Endothelial cell of umbilical vein (primary cell): ENCODE measurements around the gene EMC6. TPM values are rescaled to one million over a fixed set of nuclear protein-coding genes. Genes with fewer than 3 reads are reported as not detected.

Source experiments
- BruUV-seq: library from RNA; stranded (reverse); fragments of 400-500 nt; replicated peaks from 2 replicates; lab custom pipeline; 2021; lab: Mats Ljungman, UMichigan
- CTCF ChIA-PET: fragments of 300-600, 350-600 bp; sonication (Branson Sonifier 250); formaldehyde crosslinking; loops from one replicate; lab custom pipeline; 2021; ENCODE audit warnings: antibody characterized with exemption, inconsistent platforms; lab: Charles Lee
- POLR2A ChIA-PET: fragments of 300-600, 350-600 bp; sonication (Branson Sonifier 250); formaldehyde crosslinking; loops from one replicate; lab custom pipeline; 2021; ENCODE audit warnings: antibody characterized with exemption, inconsistent platforms; lab: Charles Lee
- DNase-seq: peaks from one replicate; pipeline ENCODE4 v3.0.0-alpha.2; 2011; ENCODE audit warnings: low read depth, low spot score
- FAIRE-seq: peaks from 2 replicates; lab custom pipeline; 2011; peaks lifted over from hg19 to GRCh38; lab: Jason Lieb, UNC
- H2AFZ ChIP-seq: 2 replicates; pipeline ENCODE4 v1.6.0; 2012; ENCODE audit warnings: low read depth, low read length, control low read depth, inconsistent platforms
- H3K27ac ChIP-seq: 2 replicates; pipeline ENCODE4 v1.5.1; 2011; ENCODE audit warnings: low read depth, mild to moderate bottlenecking, control low read depth, low read length, moderate library complexity; ENCODE audit not compliant: insufficient read depth
- H3K27me3 ChIP-seq, 2 experiments: 2 replicates each; pipeline versions ENCODE4 v1.6.0 to v1.6.1; 2011; ENCODE audit warnings: low read length in 2 of 2, mixed read lengths in 1 of 2; ENCODE audit not compliant: control insufficient read depth in 2 of 2, insufficient read depth in 2 of 2
- H3K36me3 ChIP-seq, 2 experiments: 2 replicates in 1 of 2; 3 replicates in 1 of 2; pipeline ENCODE4 v1.5.1; 2011; ENCODE audit warnings: low read length in 2 of 2, mild to moderate bottlenecking in 1 of 2, moderate library complexity in 1 of 2; ENCODE audit not compliant: control insufficient read depth in 2 of 2, insufficient read depth in 2 of 2; ENCODE audit errors: extremely low read depth in 1 of 2
- H3K4me1 ChIP-seq: 3 replicates; pipeline ENCODE4 v1.5.1; 2011; ENCODE audit warnings: mild to moderate bottlenecking, low read length; ENCODE audit not compliant: control insufficient read depth, insufficient read depth; ENCODE audit errors: extremely low read depth
- H3K4me2 ChIP-seq: 2 replicates; pipeline ENCODE4 v1.6.1; 2011; ENCODE audit warnings: low read length, control low read depth, mixed read lengths; ENCODE audit not compliant: insufficient read depth
- H3K4me3 ChIP-seq, 3 experiments: fragments of 200-600 bp in 1 of 3; sonication (generic), shearing (Covaris generic) in 1 of 3; replicated peaks in 1 of 3; 2 replicates each; pipeline ENCODE4 v1.5.1; 2011 to 2016; ENCODE audit warnings: control low read depth in 3 of 3, low read length in 3 of 3, mild to moderate bottlenecking in 2 of 3, inconsistent platforms in 1 of 3, low read depth in 1 of 3, moderate library complexity in 1 of 3; ENCODE audit not compliant: insufficient read depth in 1 of 3
- H3K79me2 ChIP-seq: 2 replicates; pipeline ENCODE4 v1.6.0; 2012; ENCODE audit warnings: low read length, inconsistent platforms; ENCODE audit not compliant: control insufficient read depth, insufficient read depth
- H3K9ac ChIP-seq: replicated peaks from 2 replicates; pipeline ENCODE3; 2011; ENCODE audit warnings: low read length, control low read depth; ENCODE audit not compliant: insufficient read depth; ENCODE audit errors: extremely low read depth
- H3K9me1 ChIP-seq: replicated peaks from 3 replicates; pipeline ENCODE4 v1.6.0; 2011; ENCODE audit warnings: mild to moderate bottlenecking, low read length; ENCODE audit not compliant: control insufficient read depth, insufficient read depth; ENCODE audit errors: extremely low read depth
- H3K9me3 ChIP-seq: replicated peaks from 2 replicates; pipeline ENCODE4 v1.5.1; 2012; ENCODE audit warnings: low read length, inconsistent platforms; ENCODE audit not compliant: control insufficient read depth, insufficient read depth
- H4K20me1 ChIP-seq: replicated peaks from 2 replicates; pipeline ENCODE3; 2011; ENCODE audit warnings: mild to moderate bottlenecking, low read length; ENCODE audit not compliant: control insufficient read depth, insufficient read depth; ENCODE audit errors: extremely low read depth
- CTCF ChIP-seq, 2 donors: IDR thresholded peaks; 1 replicate in 1 of 2; 2 replicates in 1 of 2; pipeline ENCODE4 v1.5.1; 2011; ENCODE audit warnings: low read length in 2 of 2, mild to moderate bottlenecking in 2 of 2, moderate library complexity in 2 of 2, control low read depth in 1 of 2, inconsistent platforms in 1 of 2, low read depth in 1 of 2; ENCODE audit not compliant: insufficient read depth in 1 of 2; ENCODE audit errors: extremely low read depth in 1 of 2
- EZH2 ChIP-seq: IDR thresholded peaks from 2 replicates; pipeline ENCODE4 v1.6.1; 2012; ENCODE audit warnings: borderline replicate concordance, low read depth, mild to moderate bottlenecking, moderate library complexity, low read length, inconsistent platforms; ENCODE audit not compliant: severe bottlenecking
- FOS ChIP-seq: IDR thresholded peaks from 2 replicates; pipeline ENCODE4 v1.6.1; 2011; ENCODE audit warnings: mild to moderate bottlenecking, low read length, moderate library complexity, borderline replicate concordance; ENCODE audit not compliant: insufficient read depth
- GATA2 ChIP-seq: IDR thresholded peaks from 2 replicates; pipeline ENCODE4 v1.7.0; 2011; ENCODE audit warnings: low read depth, mild to moderate bottlenecking, moderate library complexity, mixed read lengths, low read length; ENCODE audit not compliant: insufficient read length, insufficient read depth
- JUN ChIP-seq: IDR thresholded peaks from 2 replicates; pipeline ENCODE4 v1.6.1; 2011; ENCODE audit warnings: borderline replicate concordance, low read depth; ENCODE audit not compliant: insufficient read length, insufficient read depth
- MAX ChIP-seq: IDR thresholded peaks from 2 replicates; pipeline ENCODE4 v1.6.1; 2011; ENCODE audit not compliant: insufficient read depth, insufficient read length
- MYC ChIP-seq: IDR thresholded peaks from one replicate; pipeline ENCODE4 v1.6.1; 2011; ENCODE audit warnings: mild to moderate bottlenecking, low read depth, low read length
- POLR2A ChIP-seq: IDR thresholded peaks from 2 replicates; pipeline ENCODE4 v1.6.1; 2012; ENCODE audit warnings: low read depth, mild to moderate bottlenecking, control low read depth, low read length
- POLR2AphosphoS5 ChIP-seq: IDR thresholded peaks from 2 replicates; pipeline ENCODE4 v1.6.1; 2012; ENCODE audit warnings: low read depth, mild to moderate bottlenecking, control low read depth, low read length, moderate library complexity; ENCODE audit not compliant: insufficient read depth
- dilution Hi-C: fragments of 300-500 bp; cut with MboI; formaldehyde crosslinking; loops from one replicate; pipeline ENCODE4 v1.15.0; 2019; ENCODE audit warnings: low sequenced_read_pairs; ENCODE audit not compliant: extremely low pct_ligation_motif_present
- intact Hi-C: fragments of 100-400 bp; cut with micrococcal nuclease; formaldehyde crosslinking; loops from one replicate; pipeline ENCODE4 v1.10.0; 2022
- polyA plus RNA-seq, 4 experiments: library from polyadenylated mRNA; depleted of rRNA in 3 of 4; stranded (reverse) in 3 of 4; unstranded in 1 of 4; fragments of >200 nt; gene quantifications; 2 replicates each; pipeline versions ENCODE4 v1.2.1 to v1.2.3, GENCODE V29; 2011 to 2012; ENCODE audit warnings: missing spikeins in 1 of 4
- total RNA-seq: library from RNA; stranded (reverse); gene quantifications from 2 replicates; pipeline ENCODE4 v1.2.3, GENCODE V29; 2021

EMC6 gene
- total and polyA plus RNA-seq, 2 donors (not counting 3 experiments of a cell fraction or from before 2014, with no cell fraction given) = 54.0 to 105 TPM

- DNase-seq (no peak), FAIRE-seq (no peak)
- Histone ChIP-seq H3K27ac (peak overlapping the region; percentile 79), H3K36me3 (peaks cover 5 to 10% of the 10 kb centered on the region in 2 experiments), H3K27me3 (no peaks in the 10 kb centered on the region), H3K9ac (peak overlapping the region; percentile 99), H3K4me3 (peak overlapping the region; percentile 75 to 90 (median 86)), H3K79me2 (peaks cover 47% of the 10 kb centered on the region), H3K4me2 (peak overlapping the region; percentile 94), H3K9me3 (no peaks in the 10 kb centered on the region), H2AFZ (peak overlapping the region; percentile 90), H3K9me1 (no peaks in the 10 kb centered on the region), H4K20me1 (peaks cover 3% of the 10 kb centered on the region), H3K4me1 (peaks cover 24% of the 10 kb centered on the region)
- ChIA-PET POLR2A (interaction anchor here (3.1 kb wide), 1 partner anchor 10 kb away, joined by 17 read pairs; no protein-coding TSS in a partner anchor), CTCF (no interaction called here)
- intact Hi-C loops = loop anchor here (2.0 to 5.0 kb wide), 2 partner anchors 53 to 66 kb away; partner anchors contain the start of gene HASPIN
- TF ChIP-seq POLR2AphosphoS5 = no peak
- no peak for TF ChIP-seq POLR2A
- no peak for TF ChIP-seq GATA2
- TF ChIP-seq CTCF (IDR thresholded peaks at IDR 0.05; ENCODE audit: extremely low read depth in 1 of 2, insufficient read depth in 1 of 2, low read depth in 1 of 2, low read length in 2 of 2) = no peak
- no peak for TF ChIP-seq EZH2
- TF ChIP-seq JUN = no peak
- no peak for TF ChIP-seq FOS
- TF ChIP-seq MYC = no peak
- no peak for TF ChIP-seq MAX
- BruUV-seq = TSS peak; percentile 85
- dilution Hi-C loops = no loop called here
These were observed 404 bp downstream of the EMC6 start for GRCh38 chr17:3669085-3669347.
